CD4-positive, alpha-beta T cell (primary cell): ENCODE data around the gene GJA10. TPM values are rescaled to one million over a fixed set of nuclear protein-coding genes. Genes with fewer than 3 reads are reported as not detected.

Experiments
- ATAC-seq: fragments of 200-7000 bp; cut with Tn5 transposase; one replicate; pipeline ENCODE4 v1.10.0; 2022; ENCODE audit warnings: mild to moderate bottlenecking; ENCODE audit not compliant: poor library complexity
- CTCF ChIA-PET: fragments of 350-600 bp; sonication (Branson Sonifier 250); formaldehyde crosslinking; loops from one replicate; lab custom pipeline; 2021; ENCODE audit warnings: antibody characterized with exemption, inconsistent platforms; lab: Charles Lee
- POLR2A ChIA-PET: fragments of 350-600 bp; sonication (Branson Sonifier 250); formaldehyde crosslinking; loops from one replicate; lab custom pipeline; 2021; ENCODE audit warnings: antibody characterized with exemption, inconsistent platforms; lab: Charles Lee
- DNase-seq, 14 experiments: peaks; one replicate each; pipeline ENCODE4 v3.0.0-alpha.2; 2013 to 2020; ENCODE audit warnings: mixed read lengths in 2 of 14
- H3K27ac ChIP-seq, 2 donors: one replicate each; pipeline versions ENCODE4 v1.5.1 to v1.7.0; 2013; ENCODE audit warnings: low read length in 2 of 2, low read depth in 1 of 2, mild to moderate bottlenecking in 1 of 2
- H3K27me3 ChIP-seq, 2 experiments: 1 replicate in 1 of 2; 2 replicates in 1 of 2; pipeline versions ENCODE4 v1.6.1 to v1.7.0; 2013; ENCODE audit warnings: low read length in 2 of 2, control low read depth in 1 of 2, mild to moderate bottlenecking in 1 of 2, moderate library complexity in 1 of 2; ENCODE audit not compliant: insufficient read depth in 2 of 2, control insufficient read depth in 1 of 2
- H3K36me3 ChIP-seq: one replicate; pipeline ENCODE4 v1.6.1; 2013; ENCODE audit warnings: low read length, control low read depth; ENCODE audit not compliant: insufficient read depth
- H3K4me1 ChIP-seq: one replicate; pipeline ENCODE4 v1.6.1; 2013; ENCODE audit warnings: low read length, control low read depth; ENCODE audit not compliant: insufficient read depth
- H3K4me3 ChIP-seq: one replicate; pipeline ENCODE4 v1.5.1; 2013; ENCODE audit warnings: mild to moderate bottlenecking, low read length, moderate library complexity
- H3K9me3 ChIP-seq, 2 experiments: 1 replicate in 1 of 2; 2 replicates in 1 of 2; pipeline versions ENCODE4 v1.6.1 to v1.7.0; 2013; ENCODE audit warnings: low read length in 2 of 2, mild to moderate bottlenecking in 2 of 2, control low read depth in 1 of 2, moderate library complexity in 1 of 2; ENCODE audit not compliant: control insufficient read depth in 1 of 2, insufficient read depth in 1 of 2
- H3K27ac Mint-ChIP-seq: one replicate; pipeline ENCODE4 v1.8.0; 2020; ENCODE audit warnings: mixed read lengths
- H3K27me3 Mint-ChIP-seq: one replicate; pipeline ENCODE4 v1.8.0; 2021; ENCODE audit warnings: mixed read lengths
- H3K36me3 Mint-ChIP-seq: one replicate; pipeline ENCODE4 v1.8.0; 2021; ENCODE audit warnings: low read depth, mixed read lengths
- H3K4me1 Mint-ChIP-seq: one replicate; pipeline ENCODE4 v1.8.0; 2021; ENCODE audit warnings: low read depth, mixed read lengths
- H3K4me3 Mint-ChIP-seq: one replicate; pipeline ENCODE4 v1.8.0; 2020; ENCODE audit warnings: mild to moderate bottlenecking, mixed read lengths
- H3K9me3 Mint-ChIP-seq: one replicate; pipeline ENCODE4 v1.8.0; 2020; ENCODE audit warnings: mixed read lengths
- CTCF ChIP-seq: fragments of 200-600 bp; IDR thresholded peaks from one replicate; pipeline ENCODE4 v1.8.0; 2022; ENCODE audit warnings: antibody characterized with exemption, mild to moderate bottlenecking
- intact Hi-C, 2 experiments: fragments of 100-400 bp; cut with DNase I in 1 of 2; cut with micrococcal nuclease in 1 of 2; formaldehyde crosslinking; loops; one replicate each; pipeline versions ENCODE4 v1.15.1 to v1.9.0; 2023 to 2025; cut with DNase I, micrococcal nuclease
- total RNA-seq, 174 experiments: library from RNA in 2 of 174; stranded (reverse) in 2 of 174; gene quantifications; one replicate each; pipeline ENCODE4 v1.2.3 and lab custom pipeline; 2021 to 2026

The GJA10 gene
- total RNA-seq, 2 experiments from 2014 or later = not detected

GRCh38 chr6:89927791-89928550, 33.7 kb downstream of the GJA10 start:
- Histone ChIP-seq H3K36me3 (peaks cover 27% of the 10 kb centered on the region), H3K9me3 (no peaks in the 10 kb centered on the region), H3K27ac (no peak overlapping the region), H3K4me3 (no peak overlapping the region), H3K4me1 (peaks cover 9% of the 10 kb centered on the region), H3K27me3 (no peaks in the 10 kb centered on the region)
- CTCF ChIA-PET = no interaction called here
- intact Hi-C loops = no loop called here
- Mint-ChIP-seq H3K4me1 (peaks cover 51% of the 10 kb centered on the region), H3K36me3 (peaks cover 59% of the 10 kb centered on the region), H3K9me3 (no peaks in the 10 kb centered on the region), H3K4me3 (no peak overlapping the region), H3K27me3 (no peaks in the 10 kb centered on the region), H3K27ac (peak overlapping the region; percentile 72)
- DNase-seq (peak in 1 of 14 experiments; percentile 14), ATAC-seq (no peak)
- TF ChIP-seq CTCF = no peak
- POLR2A ChIA-PET = interaction anchor here (1.4 kb wide), 1 partner anchor 13 kb away, joined by 3 read pairs; no protein-coding TSS in a partner anchor

GRCh38 chr6:89928604-89929003, 34.3 kb downstream of the GJA10 start:
- POLR2A ChIA-PET = no interaction called here
- Histone ChIP-seq H3K27ac (no peak overlapping the region), H3K4me3 (no peak overlapping the region), H3K9me3 (no peaks in the 10 kb centered on the region), H3K27me3 (no peaks in the 10 kb centered on the region), H3K36me3 (peaks cover 32% of the 10 kb centered on the region), H3K4me1 (peaks cover 9% of the 10 kb centered on the region)
- Mint-ChIP-seq H3K4me1 (peaks cover 51% of the 10 kb centered on the region), H3K4me3 (no peak overlapping the region), H3K27me3 (no peaks in the 10 kb centered on the region), H3K27ac (peak overlapping the region; percentile 72), H3K36me3 (peaks cover 65% of the 10 kb centered on the region), H3K9me3 (no peaks in the 10 kb centered on the region)
- intact Hi-C loops = no loop called here
- no peak for TF ChIP-seq CTCF
- ATAC-seq = no peak
- CTCF ChIA-PET = no interaction called here
- DNase-seq = no peak

- Histone ChIP-seq H3K4me3 (no peak overlapping the region), H3K27ac (no peak overlapping the region), H3K36me3 (peaks cover 45% of the 10 kb centered on the region), H3K27me3 (no peaks in the 10 kb centered on the region), H3K4me1 (peaks cover 9% of the 10 kb centered on the region), H3K9me3 (no peaks in the 10 kb centered on the region)
- ATAC-seq (no peak), DNase-seq (no peak)
- H3K9me3 Mint-ChIP-seq = no peaks in the 10 kb centered on the region
- POLR2A ChIA-PET = no interaction called here
- no peak overlapping the region for H3K4me3 Mint-ChIP-seq
- TF ChIP-seq CTCF = no peak
- H3K27me3 Mint-ChIP-seq = no peaks in the 10 kb centered on the region
- intact Hi-C loops = no loop called here
- CTCF ChIA-PET = interaction anchor here (2.0 kb wide), 1 partner anchor 549 kb away, joined by 4 read pairs; no protein-coding TSS in a partner anchor
- H3K4me1 Mint-ChIP-seq = peaks cover 45% of the 10 kb centered on the region
- peak overlapping the region; percentile 72 for H3K27ac Mint-ChIP-seq
- H3K36me3 Mint-ChIP-seq = peaks cover 87% of the 10 kb centered on the region
Measured at GRCh38 chr6:89930789-89931188, 36.5 kb downstream of the GJA10 start.
